ENCODE data around the gene ABL1.

ABL1 gene

GRCh38 chr9:130837643-130838042, 2.6 kb downstream of the ABL1 start:
- H3K36me3 ChIP-seq (ENCODE audit: control insufficient read depth, insufficient read depth, low read length) = no peaks in the 10 kb centered on the region
- H3K9me3 ChIP-seq (ENCODE audit: control insufficient read depth, low read length) = no peaks in the 10 kb centered on the region
- no peak for DNase-seq
- no peaks in the 10 kb centered on the region for H3K27me3 ChIP-seq (replicated peaks; ENCODE audit: control insufficient read depth, insufficient read depth, low read length, poor library complexity, severe bottlenecking)
- no peaks in the 10 kb centered on the region for H3K4me1 ChIP-seq (ENCODE audit: control insufficient read depth, insufficient read depth, low read length, poor library complexity, severe bottlenecking)
- no peak overlapping the region for H3K4me3 ChIP-seq (ENCODE audit: insufficient read depth, low read depth, low read length, poor library complexity, severe bottlenecking)
- no peak overlapping the region for H3K27ac ChIP-seq (ENCODE audit: insufficient read depth, low read length, poor library complexity, severe bottlenecking)

- H3K27me3 ChIP-seq (replicated peaks; ENCODE audit: control insufficient read depth, insufficient read depth, low read length, poor library complexity, severe bottlenecking) = no peaks in the 10 kb centered on the region
- H3K36me3 ChIP-seq (ENCODE audit: control insufficient read depth, insufficient read depth, low read length) = no peaks in the 10 kb centered on the region
- no peaks in the 10 kb centered on the region for H3K9me3 ChIP-seq (ENCODE audit: control insufficient read depth, low read length)
- no peak overlapping the region for H3K27ac ChIP-seq (ENCODE audit: insufficient read depth, low read length, poor library complexity, severe bottlenecking)
- H3K4me1 ChIP-seq (ENCODE audit: control insufficient read depth, insufficient read depth, low read length, poor library complexity, severe bottlenecking) = no peaks in the 10 kb centered on the region
- no peak overlapping the region for H3K4me3 ChIP-seq (ENCODE audit: insufficient read depth, low read depth, low read length, poor library complexity, severe bottlenecking)
- no peak for DNase-seq
Measured at GRCh38 chr9:130839132-130840111, 4.4 kb downstream of the ABL1 start.

DNA sequence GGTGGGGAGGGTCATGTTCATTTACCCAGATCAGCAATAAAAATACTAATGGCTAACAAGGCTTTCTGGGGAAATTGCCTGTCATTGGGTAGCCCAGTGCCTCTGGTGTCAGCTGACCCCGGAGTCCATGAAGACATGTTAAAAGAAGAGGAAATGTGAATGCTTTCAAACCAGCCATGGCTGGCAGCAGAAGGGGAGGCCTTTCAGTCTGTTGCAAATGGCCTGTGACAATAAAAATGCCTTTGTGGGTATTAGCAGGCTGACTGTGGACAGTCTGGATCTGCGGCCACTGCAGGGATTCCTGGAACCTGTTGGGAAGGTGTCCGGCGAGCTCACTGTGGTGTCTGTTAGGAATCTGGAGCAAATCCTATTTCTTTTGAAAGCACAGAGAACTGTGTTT, 7.5 kb downstream of the ABL1 start:
- DNase-seq = no peak
- no peak overlapping the region for H3K4me3 ChIP-seq (ENCODE audit: insufficient read depth, low read depth, low read length, poor library complexity, severe bottlenecking)
- H3K4me1 ChIP-seq (ENCODE audit: control insufficient read depth, insufficient read depth, low read length, poor library complexity, severe bottlenecking) = no peaks in the 10 kb centered on the region
- no peak overlapping the region for H3K27ac ChIP-seq (ENCODE audit: insufficient read depth, low read length, poor library complexity, severe bottlenecking)
- no peaks in the 10 kb centered on the region for H3K36me3 ChIP-seq (ENCODE audit: control insufficient read depth, insufficient read depth, low read length)
- H3K9me3 ChIP-seq (ENCODE audit: control insufficient read depth, low read length) = no peaks in the 10 kb centered on the region
- H3K27me3 ChIP-seq (replicated peaks; ENCODE audit: control insufficient read depth, insufficient read depth, low read length, poor library complexity, severe bottlenecking) = no peaks in the 10 kb centered on the region

- H3K27ac ChIP-seq (ENCODE audit: insufficient read depth, low read length, poor library complexity, severe bottlenecking) = no peak overlapping the region
- no peak for DNase-seq
- H3K4me1 ChIP-seq (ENCODE audit: control insufficient read depth, insufficient read depth, low read length, poor library complexity, severe bottlenecking) = no peaks in the 10 kb centered on the region
- H3K27me3 ChIP-seq (replicated peaks; ENCODE audit: control insufficient read depth, insufficient read depth, low read length, poor library complexity, severe bottlenecking) = no peaks in the 10 kb centered on the region
- no peak overlapping the region for H3K4me3 ChIP-seq (ENCODE audit: insufficient read depth, low read depth, low read length, poor library complexity, severe bottlenecking)
- no peaks in the 10 kb centered on the region for H3K36me3 ChIP-seq (ENCODE audit: control insufficient read depth, insufficient read depth, low read length)
- no peaks in the 10 kb centered on the region for H3K9me3 ChIP-seq (ENCODE audit: control insufficient read depth, low read length)
Measured at GRCh38 chr9:130843049-130843908, 8.2 kb downstream of the ABL1 start.

DNA sequence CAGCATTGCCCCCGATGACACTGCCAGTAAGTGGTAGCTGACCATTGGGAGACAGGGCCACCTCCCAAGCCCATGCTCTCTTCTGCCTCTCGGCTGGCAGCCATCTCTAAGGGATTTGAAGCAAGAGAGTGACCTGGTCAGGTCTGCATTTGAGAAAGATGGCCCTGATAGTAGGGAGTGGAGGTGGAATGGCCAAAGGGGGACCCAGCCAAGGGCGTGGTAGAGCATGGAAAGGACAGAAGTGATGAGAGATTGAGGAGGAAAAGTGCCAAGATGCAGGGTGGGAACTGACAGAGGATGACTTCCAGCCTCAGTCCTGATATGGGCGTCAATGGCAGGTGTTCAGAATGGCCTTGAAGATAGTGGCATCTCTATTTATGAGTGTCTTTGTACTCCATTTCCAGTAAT, 9.0 kb downstream of the ABL1 start:
- Histone ChIP-seq H3K27me3 (replicated peaks; ENCODE audit: control insufficient read depth, insufficient read depth, low read length, poor library complexity, severe bottlenecking) (no peaks in the 10 kb centered on the region), H3K9me3 (ENCODE audit: control insufficient read depth, low read length) (no peaks in the 10 kb centered on the region), H3K4me1 (ENCODE audit: control insufficient read depth, insufficient read depth, low read length, poor library complexity, severe bottlenecking) (no peaks in the 10 kb centered on the region), H3K4me3 (ENCODE audit: insufficient read depth, low read depth, low read length, poor library complexity, severe bottlenecking) (no peak overlapping the region), H3K36me3 (ENCODE audit: control insufficient read depth, insufficient read depth, low read length) (no peaks in the 10 kb centered on the region), H3K27ac (ENCODE audit: insufficient read depth, low read length, poor library complexity, severe bottlenecking) (no peak overlapping the region)
- no peak for DNase-seq

- H3K9me3 ChIP-seq (ENCODE audit: control insufficient read depth, low read length) = no peaks in the 10 kb centered on the region
- H3K36me3 ChIP-seq (ENCODE audit: control insufficient read depth, insufficient read depth, low read length) = no peaks in the 10 kb centered on the region
- H3K27me3 ChIP-seq (replicated peaks; ENCODE audit: control insufficient read depth, insufficient read depth, low read length, poor library complexity, severe bottlenecking) = no peaks in the 10 kb centered on the region
- no peak overlapping the region for H3K27ac ChIP-seq (ENCODE audit: insufficient read depth, low read length, poor library complexity, severe bottlenecking)
- DNase-seq = no peak
- no peaks in the 10 kb centered on the region for H3K4me1 ChIP-seq (ENCODE audit: control insufficient read depth, insufficient read depth, low read length, poor library complexity, severe bottlenecking)
- no peak overlapping the region for H3K4me3 ChIP-seq (ENCODE audit: insufficient read depth, low read depth, low read length, poor library complexity, severe bottlenecking)
Measured at GRCh38 chr9:130845254-130845653, 10.2 kb downstream of the ABL1 start.

- DNase-seq = no peak
- Histone ChIP-seq H3K27ac (ENCODE audit: insufficient read depth, low read length, poor library complexity, severe bottlenecking) (no peak overlapping the region), H3K27me3 (replicated peaks; ENCODE audit: control insufficient read depth, insufficient read depth, low read length, poor library complexity, severe bottlenecking) (no peaks in the 10 kb centered on the region), H3K4me1 (ENCODE audit: control insufficient read depth, insufficient read depth, low read length, poor library complexity, severe bottlenecking) (no peaks in the 10 kb centered on the region), H3K9me3 (ENCODE audit: control insufficient read depth, low read length) (no peaks in the 10 kb centered on the region), H3K36me3 (ENCODE audit: control insufficient read depth, insufficient read depth, low read length) (no peaks in the 10 kb centered on the region), H3K4me3 (ENCODE audit: insufficient read depth, low read depth, low read length, poor library complexity, severe bottlenecking) (no peak overlapping the region)
Measured at GRCh38 chr9:130845901-130846481, 10.9 kb downstream of the ABL1 start.

DNA sequence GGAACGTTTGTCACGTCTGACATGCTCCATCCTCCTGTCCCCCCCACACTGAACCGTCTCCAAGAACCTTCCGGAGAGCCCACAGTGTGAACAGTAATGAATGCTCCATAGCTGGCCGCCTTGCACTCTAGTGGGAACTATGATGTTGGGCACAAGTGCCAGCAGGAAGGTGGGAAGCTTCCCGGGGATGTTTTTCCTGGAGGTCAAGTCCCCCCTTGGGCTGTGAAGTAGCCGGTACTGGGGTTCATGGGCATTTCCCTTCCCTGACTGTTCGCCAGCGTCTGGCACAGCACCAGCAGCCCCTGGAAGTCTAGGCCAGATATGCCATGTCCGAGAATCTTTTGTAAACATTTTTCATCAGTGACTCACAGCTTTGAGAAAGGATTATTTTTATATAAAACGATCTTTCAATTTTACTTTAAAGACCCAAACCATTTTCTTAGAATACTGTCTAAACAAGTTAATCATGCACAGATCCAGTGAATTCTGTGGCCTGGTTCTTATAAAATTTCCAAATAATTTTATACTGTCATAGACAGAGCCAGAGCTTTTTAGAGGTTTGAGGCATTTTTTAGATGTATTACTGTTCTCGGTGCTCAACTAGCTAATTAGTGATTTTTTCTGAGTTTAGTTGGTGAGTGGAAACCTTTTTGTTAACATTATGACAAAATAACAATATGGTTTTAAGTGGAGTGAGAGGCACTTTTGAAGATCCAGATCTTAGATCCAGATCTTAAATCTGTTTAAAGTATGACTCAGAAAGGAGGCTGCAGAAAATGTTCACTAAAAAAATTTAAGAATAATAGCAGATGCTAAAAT, 11.6 kb downstream of the ABL1 start:
- no peak overlapping the region for H3K4me3 ChIP-seq (ENCODE audit: insufficient read depth, low read depth, low read length, poor library complexity, severe bottlenecking)
- H3K36me3 ChIP-seq (ENCODE audit: control insufficient read depth, insufficient read depth, low read length) = no peaks in the 10 kb centered on the region
- H3K27me3 ChIP-seq (replicated peaks; ENCODE audit: control insufficient read depth, insufficient read depth, low read length, poor library complexity, severe bottlenecking) = no peaks in the 10 kb centered on the region
- no peaks in the 10 kb centered on the region for H3K9me3 ChIP-seq (ENCODE audit: control insufficient read depth, low read length)
- no peak for DNase-seq
- no peaks in the 10 kb centered on the region for H3K4me1 ChIP-seq (ENCODE audit: control insufficient read depth, insufficient read depth, low read length, poor library complexity, severe bottlenecking)
- H3K27ac ChIP-seq (ENCODE audit: insufficient read depth, low read length, poor library complexity, severe bottlenecking) = no peak overlapping the region

All from effector memory CD4-positive, alpha-beta T cell (primary cell).